GM08714 (cell line): Measurements from ENCODE around the gene PCDHGA1.
"Not testable (repeated sequence)": the region's sequence is repeated elsewhere in the genome, so short reads cannot be mapped to it uniquely, and the experiment has no call there.

Experiments
- H3K4me3 ChIP-seq: fragments of 200-500 bp; sonication (Bioruptor generic); 2 replicates; pipeline ENCODE4 v1.5.1; 2014; ENCODE audit warnings: mild to moderate bottlenecking, low read length, inconsistent platforms
- ZNF274 ChIP-seq: IDR thresholded peaks from 2 replicates; pipeline ENCODE4 v1.6.1; 2012; ENCODE audit warnings: mild to moderate bottlenecking, low read depth, low read length

Gene PCDHGA1

GRCh38 chr5:141402553-141403243 lies 72.4 kb downstream of the PCDHGA1 start, which contains the start of gene PCDHGA9:
Gene PCDHGA9, plus strand, starts transcription at chr5:141402778. Its CDS starts 175 bp downstream, at chr5:141402953.
- TF ChIP-seq ZNF274: no peak
- no peak within 1 kb of the TSS; the same call in 1 of the 2 replicates for H3K4me3 ChIP-seq

GRCh38 chr5:141403387-141403786 lies 73.1 kb downstream of the PCDHGA1 start:
- no peak overlapping the region for H3K4me3 ChIP-seq
- no peak for TF ChIP-seq ZNF274

- H3K4me3 ChIP-seq: peak within 1 kb of the TSS; percentile 33; the same call in 1 of the 2 replicates
Observed at GRCh38 chr5:141407790-141408505, 77.6 kb downstream of the PCDHGA1 start, which contains the start of gene PCDHGB6. Gene PCDHGB6, plus strand, starts transcription at chr5:141408021. Its CDS starts 182 bp downstream, at chr5:141408203.

GRCh38 chr5:141409598-141410306 lies 79.4 kb downstream of the PCDHGA1 start:
- TF ChIP-seq ZNF274: no peak
- no peak overlapping the region for H3K4me3 ChIP-seq

GRCh38 chr5:141411575-141411974 lies 81.3 kb downstream of the PCDHGA1 start:
- no peak overlapping the region for H3K4me3 ChIP-seq
- no peak for TF ChIP-seq ZNF274

- TF ChIP-seq ZNF274: no peak
- H3K4me3 ChIP-seq: peak within 1 kb of the TSS; percentile 77; the same call in 1 of the 2 replicates
Observed at GRCh38 chr5:141412854-141413539, 82.7 kb downstream of the PCDHGA1 start, which contains the start of gene PCDHGA10. Gene PCDHGA10, plus strand, starts transcription at chr5:141412987. Its CDS starts 189 bp downstream, at chr5:141413176.

GRCh38 chr5:141413540-141414069 lies 83.3 kb downstream of the PCDHGA1 start:
- peak overlapping the region; percentile 77; the same call in 1 of the 2 replicates for H3K4me3 ChIP-seq
- no peak for TF ChIP-seq ZNF274

GRCh38 chr5:141414548-141415274 lies 84.4 kb downstream of the PCDHGA1 start:
- not testable (repeated sequence) for H3K4me3 ChIP-seq

- not testable (repeated sequence) for H3K4me3 ChIP-seq
Observed at GRCh38 chr5:141415275-141415618, 84.9 kb downstream of the PCDHGA1 start.

- peak within 1 kb of the TSS; percentile 28; the same call in 1 of the 2 replicates for H3K4me3 ChIP-seq
Observed at GRCh38 chr5:141417494-141418172, 87.3 kb downstream of the PCDHGA1 start, which contains the start of gene PCDHGB7. Gene PCDHGB7, plus strand, starts transcription at chr5:141417677. Its CDS starts 183 bp downstream, at chr5:141417860.

GRCh38 chr5:141419074-141419880 lies 89.0 kb downstream of the PCDHGA1 start:
- TF ChIP-seq ZNF274: no peak
- no peak overlapping the region for H3K4me3 ChIP-seq

GRCh38 chr5:141420855-141421488 lies 90.7 kb downstream of the PCDHGA1 start, which contains the start of gene PCDHGA11:
Gene PCDHGA11, plus strand, starts transcription at chr5:141421051. Its CDS starts 177 bp downstream, at chr5:141421228.
- TF ChIP-seq ZNF274: no peak
- H3K4me3 ChIP-seq: peak within 1 kb of the TSS; percentile 56
